ENCODE results near the gene ARHGEF10L. TPM values are rescaled to one million over a fixed set of nuclear protein-coding genes. Genes with fewer than 3 reads are reported as not detected.
A peak's percentile ranks its signal among the peaks of the same experiment; 100 is the strongest.

ARHGEF10L gene
- polyA plus RNA-seq, 3 donors: 35.2 to 52.0 (median 47.3) TPM

GRCh38 chr1:17539118-17539476 is 401 bp upstream of the ARHGEF10L start:
- no peak for DNase-seq (ENCODE audit: extremely low read depth in 1 of 11, low read depth in 9 of 11, low spot score in 4 of 11)

DNA sequence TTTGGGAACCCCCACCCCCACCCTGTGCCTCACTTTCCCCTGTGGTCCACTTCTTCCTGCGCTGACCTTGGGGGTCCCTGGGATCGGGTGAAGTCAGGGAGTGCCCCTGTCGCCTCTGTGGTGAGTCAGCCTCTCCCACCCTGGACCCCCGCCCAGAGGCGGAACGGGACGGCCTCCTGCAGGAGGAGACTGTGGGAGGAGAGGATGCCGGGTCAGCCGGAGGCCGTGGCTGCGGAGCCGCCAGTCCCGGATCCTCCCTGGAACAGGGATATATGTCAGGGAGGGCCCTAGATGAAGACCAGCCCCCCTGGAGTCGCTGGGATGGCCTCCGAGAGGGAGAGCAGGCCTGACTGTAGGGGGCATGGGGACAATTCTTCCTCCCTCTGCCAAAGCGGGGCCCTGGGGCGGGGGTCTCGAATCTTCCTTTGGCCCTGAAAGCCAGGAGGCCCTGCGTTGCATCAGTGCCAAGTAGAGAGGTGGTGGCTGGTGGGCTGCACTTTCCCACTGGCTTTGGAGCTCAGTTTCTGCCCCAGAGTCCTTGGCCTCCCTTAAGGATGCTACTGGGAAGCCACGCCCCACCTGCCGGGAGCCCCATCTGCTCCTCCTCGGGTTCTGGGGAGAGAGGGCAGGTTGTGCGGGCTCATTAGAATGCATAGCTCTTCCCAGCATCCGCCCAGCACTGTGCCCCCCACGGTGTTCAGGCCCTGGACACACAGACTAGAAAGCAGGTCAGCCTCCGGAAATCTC is 930 bp downstream of the ARHGEF10L start:
- DNase-seq (ENCODE audit: extremely low read depth in 1 of 11, low read depth in 9 of 11, low spot score in 4 of 11): peak in 7 of 11 donors; percentile 55 to 79 (median 66)

- DNase-seq (ENCODE audit: extremely low read depth in 1 of 11, low read depth in 9 of 11, low spot score in 4 of 11): no peak
These were observed 3.1 kb downstream of the ARHGEF10L start for GRCh38 chr1:17542645-17543044.

DNA sequence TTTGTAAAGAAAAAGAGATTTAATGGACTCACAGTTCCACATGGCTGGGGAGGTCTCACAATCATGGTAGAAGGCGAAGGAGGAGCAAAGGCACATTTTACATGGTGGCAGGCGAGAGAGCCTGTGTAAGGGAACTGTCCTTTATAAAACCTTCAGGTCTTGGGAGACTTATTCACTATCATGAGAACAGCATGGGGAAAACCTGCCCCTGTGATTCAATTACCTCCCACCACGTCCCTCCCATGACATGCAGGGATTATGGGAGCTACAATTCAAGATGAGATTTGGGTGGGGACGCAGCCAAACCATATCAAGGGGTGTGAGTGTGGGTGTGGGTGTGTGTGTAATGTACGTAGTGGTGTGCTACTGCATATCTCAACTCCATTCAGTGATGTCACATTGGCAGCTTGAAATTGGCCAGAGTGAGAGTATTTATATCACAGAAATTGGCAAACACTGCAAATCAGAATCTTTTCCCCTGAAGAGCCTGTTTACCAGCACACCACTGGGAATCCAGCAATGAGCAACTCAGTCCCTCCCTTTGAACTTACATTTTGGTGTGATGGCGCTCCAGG is 5.4 kb downstream of the ARHGEF10L start:
- no peak for DNase-seq (ENCODE audit: extremely low read depth in 1 of 11, low read depth in 9 of 11, low spot score in 4 of 11)

GRCh38 chr1:17545356-17545755 is 5.9 kb downstream of the ARHGEF10L start:
- no peak for DNase-seq (ENCODE audit: extremely low read depth in 1 of 11, low read depth in 9 of 11, low spot score in 4 of 11)

DNA sequence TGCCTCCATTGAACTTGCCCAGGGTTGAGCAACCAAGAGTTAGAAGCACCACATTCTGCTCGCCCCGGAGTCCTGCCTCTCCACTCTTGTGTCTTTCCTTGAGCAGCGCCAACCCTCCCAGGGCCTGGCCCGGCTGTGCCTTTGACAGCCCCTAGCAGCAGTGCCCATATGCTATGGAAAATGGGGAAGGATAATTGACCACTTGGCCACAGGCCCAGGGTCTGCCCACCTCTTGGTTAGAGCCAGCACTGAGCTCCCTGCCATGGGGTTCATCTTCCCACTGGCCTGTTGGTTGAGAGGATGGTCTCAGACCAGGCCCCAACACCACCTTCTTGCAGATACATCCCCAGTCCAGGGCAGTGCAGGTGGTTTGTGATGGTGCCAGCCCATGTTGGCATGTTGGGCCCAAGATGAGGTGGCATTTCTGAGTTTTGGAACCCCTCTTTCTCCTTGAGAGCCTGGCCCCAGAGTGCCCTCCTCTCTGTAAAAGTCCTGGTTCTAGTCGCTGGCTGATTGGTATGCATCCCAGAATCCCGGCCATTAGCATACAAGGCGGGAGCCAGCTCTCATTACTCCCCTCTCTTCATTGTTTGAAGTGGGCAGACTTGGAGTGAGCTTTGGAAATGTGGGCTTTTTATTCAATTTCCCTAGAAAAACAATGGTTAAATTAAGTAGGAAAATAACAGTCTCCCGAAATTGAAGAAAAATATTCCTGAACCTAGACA is 7.6 kb downstream of the ARHGEF10L start:
- no peak for DNase-seq (ENCODE audit: extremely low read depth in 1 of 11, low read depth in 9 of 11, low spot score in 4 of 11)

- no peak for DNase-seq (ENCODE audit: extremely low read depth in 1 of 11, low read depth in 9 of 11, low spot score in 4 of 11)
These were observed 9.9 kb downstream of the ARHGEF10L start for GRCh38 chr1:17549384-17549783.

DNA sequence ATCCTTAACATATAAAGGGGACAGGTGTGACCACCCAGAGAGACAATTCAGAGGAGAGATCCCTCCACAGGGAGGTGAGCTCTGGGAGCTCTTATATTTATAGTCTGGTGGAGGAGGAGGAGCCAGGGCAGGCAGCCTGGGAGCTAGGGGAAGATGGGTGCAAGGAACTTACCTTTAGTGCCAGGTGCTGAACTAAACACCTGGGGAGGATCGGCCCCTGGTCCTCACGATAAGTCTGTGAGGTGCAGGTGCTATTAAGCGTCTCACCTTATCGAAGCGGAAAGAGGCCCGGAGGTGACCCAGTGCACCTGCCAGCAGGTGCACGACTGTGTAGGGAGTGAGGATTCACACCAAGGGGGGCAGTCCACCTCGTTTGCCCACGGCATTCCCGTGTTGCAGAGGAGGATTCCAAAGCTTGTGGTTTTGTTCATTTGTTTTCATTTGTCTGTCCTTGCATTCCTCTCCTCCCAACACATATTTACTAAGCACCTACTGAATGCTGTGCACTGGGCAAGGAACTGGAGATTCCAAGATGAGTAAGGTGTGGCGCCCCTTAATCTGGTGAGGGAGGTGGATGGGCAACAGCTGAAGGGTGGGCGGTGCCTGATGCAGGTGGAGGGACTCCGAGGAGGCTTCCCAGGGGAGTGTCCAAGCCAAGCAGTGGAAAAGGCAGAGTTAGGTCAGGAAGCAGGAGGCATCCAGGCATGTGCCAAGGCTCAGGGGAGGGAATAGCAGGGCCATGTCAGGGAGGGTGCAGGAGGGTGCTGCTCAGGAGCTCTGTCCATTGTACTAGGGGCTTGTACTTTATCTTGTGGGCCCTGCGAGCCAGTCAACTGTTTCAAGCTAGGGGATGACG is 11.5 kb downstream of the ARHGEF10L start:
- no peak for DNase-seq (ENCODE audit: extremely low read depth in 1 of 11, low read depth in 9 of 11, low spot score in 4 of 11)

DNA sequence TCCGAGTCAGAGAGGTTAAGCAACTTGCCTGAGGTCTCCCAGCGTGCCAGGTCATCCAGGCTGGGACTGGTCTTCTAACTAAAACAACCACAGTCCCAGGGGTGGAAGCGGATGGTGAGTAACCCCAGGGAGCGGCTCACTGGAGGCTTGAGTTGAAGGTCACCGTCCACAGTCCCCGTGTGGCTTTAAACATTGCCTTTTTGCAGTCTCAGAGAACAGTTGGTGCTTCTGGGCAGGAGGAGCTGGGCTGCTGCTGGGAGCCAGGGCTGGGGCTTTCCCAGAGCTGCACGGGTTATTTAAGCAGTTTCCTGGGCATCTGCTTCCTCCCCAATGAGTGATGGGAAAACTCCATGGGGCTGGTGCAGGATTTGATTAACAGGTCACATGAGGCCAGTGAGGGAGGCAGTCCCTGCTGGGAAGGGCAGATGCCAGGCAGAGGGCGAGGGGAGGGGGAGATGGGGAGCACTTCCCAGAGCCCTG is 12.3 kb downstream of the ARHGEF10L start:
- DNase-seq (ENCODE audit: extremely low read depth in 1 of 11, low read depth in 9 of 11, low spot score in 4 of 11): no peak

GRCh38 chr1:17553975-17554700 is 14.6 kb downstream of the ARHGEF10L start:
- DNase-seq (ENCODE audit: extremely low read depth in 1 of 11, low read depth in 9 of 11, low spot score in 4 of 11): no peak

DNA sequence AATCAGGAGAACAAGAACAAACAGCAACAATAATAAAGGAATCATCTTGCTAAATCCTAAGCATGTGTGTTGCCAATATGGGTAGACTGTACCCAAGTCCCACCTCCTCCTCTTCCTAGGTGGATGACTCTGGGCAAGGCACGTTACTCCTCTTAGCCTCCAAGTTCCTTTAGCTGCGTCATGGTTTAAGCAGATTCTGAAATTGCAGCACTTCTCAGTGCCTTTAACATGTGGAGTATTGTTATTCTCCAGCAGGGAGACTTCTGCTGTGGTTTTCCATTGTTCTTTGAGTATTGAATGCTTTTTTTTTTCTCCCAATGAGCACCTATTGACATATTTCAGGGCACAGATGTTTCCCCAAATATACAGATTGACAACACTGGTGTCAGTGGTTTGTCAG is 15.5 kb downstream of the ARHGEF10L start:
- DNase-seq (ENCODE audit: extremely low read depth in 1 of 11, low read depth in 9 of 11, low spot score in 4 of 11): no peak

DNA sequence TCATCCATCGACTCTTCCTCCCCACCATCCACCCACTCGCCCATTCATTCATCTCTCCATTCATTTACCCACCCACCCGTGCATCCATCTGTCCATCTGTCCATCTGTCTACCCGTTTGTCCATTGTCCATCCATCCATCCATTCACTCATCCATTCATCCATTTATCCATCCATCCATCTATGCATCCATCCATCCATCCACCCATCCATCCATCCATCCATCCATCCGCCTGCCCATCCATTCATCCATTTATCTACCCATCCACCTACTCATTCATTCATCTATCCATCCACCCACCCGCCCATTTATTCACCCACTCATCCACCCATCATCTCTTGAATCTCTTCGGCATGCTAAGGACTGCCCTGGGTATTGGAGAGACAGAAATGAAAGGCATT is 18.5 kb downstream of the ARHGEF10L start:
- DNase-seq (ENCODE audit: extremely low read depth in 1 of 11, low read depth in 9 of 11, low spot score in 4 of 11): no peak

GRCh38 chr1:17558541-17558940 is 19.0 kb downstream of the ARHGEF10L start:
- DNase-seq (ENCODE audit: extremely low read depth in 1 of 11, low read depth in 9 of 11, low spot score in 4 of 11): no peak

GRCh38 chr1:17558954-17559614 is 19.6 kb downstream of the ARHGEF10L start:
- no peak for DNase-seq (ENCODE audit: extremely low read depth in 1 of 11, low read depth in 9 of 11, low spot score in 4 of 11)

DNA sequence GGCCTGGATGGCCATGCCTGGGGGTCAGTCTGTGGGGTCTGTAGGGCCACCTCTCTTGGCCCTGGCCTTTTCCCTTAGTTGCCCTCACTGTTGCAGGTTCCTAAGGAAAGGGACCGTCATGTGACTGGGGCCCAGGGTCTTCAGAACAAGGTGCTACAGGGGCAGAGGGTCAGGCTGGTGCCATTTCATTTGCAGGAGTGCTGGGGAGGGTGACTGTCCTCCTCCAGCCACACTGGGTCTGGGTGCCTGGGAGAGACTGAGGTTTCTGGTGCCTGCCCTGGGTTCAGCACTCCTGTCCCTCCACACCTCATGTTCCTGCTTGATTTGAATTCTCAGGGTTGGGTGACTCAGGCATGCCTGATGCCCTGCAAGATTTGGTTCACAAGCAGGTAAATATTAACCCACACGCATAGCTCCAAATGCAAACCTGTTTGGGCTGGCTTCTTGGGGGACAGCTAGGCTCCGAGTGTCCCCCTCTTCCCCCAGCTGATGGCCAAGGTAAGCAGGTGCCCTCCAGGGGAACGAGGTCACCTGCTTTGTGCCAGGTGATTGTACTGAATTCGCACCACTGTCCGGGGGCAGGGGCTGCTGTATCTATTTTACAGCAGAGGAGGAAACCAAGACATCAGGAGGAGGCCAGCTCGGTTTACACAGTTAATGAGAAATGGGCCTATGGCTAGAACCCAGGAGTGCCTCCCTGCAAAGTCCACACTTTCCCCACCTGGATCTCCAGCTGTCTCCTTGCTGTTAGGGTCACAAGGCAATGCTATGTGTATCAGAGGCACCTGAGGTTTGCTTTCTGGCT is 20.3 kb downstream of the ARHGEF10L start:
- peak in 3 of 11 donors; percentile 70 to 90 (median 76) for DNase-seq (ENCODE audit: extremely low read depth in 1 of 11, low read depth in 9 of 11, low spot score in 4 of 11)

DNA sequence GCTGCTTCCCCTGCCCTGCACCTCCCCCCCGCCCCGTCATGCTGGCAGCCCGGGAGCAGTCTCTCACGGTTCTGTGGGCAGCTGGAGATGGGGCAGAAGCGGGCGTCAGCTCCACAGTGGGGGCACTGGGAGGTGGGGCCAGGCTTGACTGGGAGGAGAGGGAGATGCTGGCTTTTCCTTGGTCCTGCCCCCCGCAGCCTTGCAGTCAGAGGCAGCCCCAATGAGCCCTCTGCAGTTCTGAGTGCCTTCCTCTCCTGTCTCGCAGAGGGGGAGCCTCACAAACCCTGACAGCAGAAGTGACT is 21.7 kb downstream of the ARHGEF10L start:
- DNase-seq (ENCODE audit: extremely low read depth in 1 of 11, low read depth in 9 of 11, low spot score in 4 of 11): no peak

DNA sequence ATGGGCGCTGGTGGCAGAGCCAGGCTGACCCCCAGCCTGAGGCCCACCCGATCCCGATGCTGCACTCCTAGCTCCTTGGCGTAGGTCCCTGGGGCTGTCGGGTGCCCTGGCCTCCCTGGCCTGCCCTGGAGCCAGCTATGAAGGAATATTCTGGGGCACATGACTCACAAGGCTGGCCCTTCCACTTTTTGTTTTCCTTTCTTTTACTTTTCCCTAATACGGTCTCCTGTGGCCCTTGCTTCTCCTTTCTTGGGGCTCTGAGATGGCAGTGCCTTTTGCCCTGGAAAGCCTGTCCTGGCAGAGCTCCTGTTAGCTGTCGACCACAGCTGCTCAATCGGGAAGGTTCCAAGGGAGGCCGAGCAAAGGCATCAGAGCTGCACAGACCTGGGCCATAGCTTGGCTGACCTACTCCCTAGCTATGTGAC is 22.1 kb downstream of the ARHGEF10L start:
- no peak for DNase-seq (ENCODE audit: extremely low read depth in 1 of 11, low read depth in 9 of 11, low spot score in 4 of 11)

DNA sequence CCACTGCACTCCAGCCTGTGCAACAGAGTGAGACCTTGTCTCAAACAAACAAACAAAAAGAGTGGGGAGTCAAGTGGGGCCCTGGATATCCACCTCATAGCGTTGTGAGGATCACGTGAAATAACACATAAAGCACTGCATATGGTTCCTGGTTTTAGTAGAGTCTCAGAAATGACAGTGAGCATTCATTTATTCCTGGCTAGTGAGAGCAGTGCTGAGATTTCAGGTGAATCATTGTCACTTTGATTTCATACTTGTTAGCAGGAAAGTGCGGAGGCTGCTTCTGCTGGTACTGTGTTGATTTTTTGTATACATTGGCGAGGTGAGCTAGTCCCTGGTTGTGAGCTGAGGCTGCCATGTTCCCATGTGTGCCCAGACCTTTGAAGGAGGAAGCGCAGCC is 22.9 kb downstream of the ARHGEF10L start:
- DNase-seq (ENCODE audit: extremely low read depth in 1 of 11, low read depth in 9 of 11, low spot score in 4 of 11): no peak

All from renal cortex interstitium (tissue), 11 donors.